ENCODE data around the gene PRSS58. TPM values are rescaled to one million over a fixed set of nuclear protein-coding genes. Genes with fewer than 3 reads are reported as not detected.

PRSS58 gene
- total RNA-seq, 1 donor from 2014 or later: not detected

GRCh38 chr7:142275028-142275427 is 17.2 kb upstream of the PRSS58 start:
- no peak overlapping the region for H3K27ac Mint-ChIP-seq
- H3K4me3 Mint-ChIP-seq: no peak overlapping the region
- peaks cover 2% of the 10 kb centered on the region for H3K4me1 Mint-ChIP-seq
- H3K36me3 Mint-ChIP-seq: no peaks in the 10 kb centered on the region
- DNase-seq (ENCODE audit: low spot score in 2 of 2, unreplicated experiment in 2 of 2): no peak
- TF ChIP-seq, protein P1, sequence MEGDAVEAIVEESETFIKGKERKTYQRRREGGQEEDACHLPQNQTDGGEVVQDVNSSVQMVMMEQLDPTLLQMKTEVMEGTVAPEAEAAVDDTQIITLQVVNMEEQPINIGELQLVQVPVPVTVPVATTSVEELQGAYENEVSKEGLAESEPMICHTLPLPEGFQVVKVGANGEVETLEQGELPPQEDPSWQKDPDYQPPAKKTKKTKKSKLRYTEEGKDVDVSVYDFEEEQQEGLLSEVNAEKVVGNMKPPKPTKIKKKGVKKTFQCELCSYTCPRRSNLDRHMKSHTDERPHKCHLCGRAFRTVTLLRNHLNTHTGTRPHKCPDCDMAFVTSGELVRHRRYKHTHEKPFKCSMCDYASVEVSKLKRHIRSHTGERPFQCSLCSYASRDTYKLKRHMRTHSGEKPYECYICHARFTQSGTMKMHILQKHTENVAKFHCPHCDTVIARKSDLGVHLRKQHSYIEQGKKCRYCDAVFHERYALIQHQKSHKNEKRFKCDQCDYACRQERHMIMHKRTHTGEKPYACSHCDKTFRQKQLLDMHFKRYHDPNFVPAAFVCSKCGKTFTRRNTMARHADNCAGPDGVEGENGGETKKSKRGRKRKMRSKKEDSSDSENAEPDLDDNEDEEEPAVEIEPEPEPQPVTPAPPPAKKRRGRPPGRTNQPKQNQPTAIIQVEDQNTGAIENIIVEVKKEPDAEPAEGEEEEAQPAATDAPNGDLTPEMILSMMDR (IDR thresholded peaks at IDR 0.05; ENCODE audit: unreplicated experiment): no peak
- H3K9me3 Mint-ChIP-seq: peaks cover 25% of the 10 kb centered on the region
- H3K27me3 Mint-ChIP-seq (ENCODE audit: low read depth): peaks cover 20% of the 10 kb centered on the region

DNA sequence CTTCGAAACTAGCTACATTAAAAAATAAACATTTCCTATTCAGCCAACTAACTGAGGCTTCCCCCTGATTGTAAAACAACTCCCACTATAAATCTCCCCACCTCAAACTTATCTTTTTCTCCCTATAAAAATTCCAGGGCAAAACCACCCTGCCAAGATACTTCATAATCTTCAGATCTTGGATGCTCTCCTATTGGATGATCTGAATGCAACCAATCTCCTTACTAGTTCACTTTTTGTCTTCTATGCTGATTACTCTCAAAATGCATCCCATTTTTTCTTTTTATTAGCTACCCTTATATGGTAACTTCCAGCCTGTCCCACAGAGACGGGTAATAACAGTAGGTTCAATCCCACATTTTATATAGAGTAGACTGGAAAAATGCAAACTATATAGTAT is 15.0 kb upstream of the PRSS58 start:
- peaks cover 9% of the 10 kb centered on the region for H3K27me3 Mint-ChIP-seq (ENCODE audit: low read depth)

GRCh38 chr7:142263598-142264380 is 5.9 kb upstream of the PRSS58 start:
- Mint-ChIP-seq H3K9me3 (peaks cover 15% of the 10 kb centered on the region), H3K36me3 (no peaks in the 10 kb centered on the region), H3K4me3 (no peak overlapping the region), H3K27ac (no peak overlapping the region), H3K4me1 (no peaks in the 10 kb centered on the region), H3K27me3 (ENCODE audit: low read depth) (peaks cover 16% of the 10 kb centered on the region)
- no peak for DNase-seq (ENCODE audit: low spot score in 2 of 2, unreplicated experiment in 2 of 2)
- TF ChIP-seq, protein P1 (IDR thresholded peaks at IDR 0.05; ENCODE audit: unreplicated experiment): no peak

More for the DNA sequence above, 15.0 kb upstream of the PRSS58 start:
- no peak overlapping the region for H3K27ac Mint-ChIP-seq
- H3K9me3 Mint-ChIP-seq: peaks cover 25% of the 10 kb centered on the region
- DNase-seq (ENCODE audit: low spot score in 2 of 2, unreplicated experiment in 2 of 2): no peak
- H3K36me3 Mint-ChIP-seq: no peaks in the 10 kb centered on the region
- TF ChIP-seq, protein P1 (IDR thresholded peaks at IDR 0.05; ENCODE audit: unreplicated experiment): no peak
- H3K4me1 Mint-ChIP-seq: peaks cover 2% of the 10 kb centered on the region
- H3K4me3 Mint-ChIP-seq: no peak overlapping the region

DNA sequence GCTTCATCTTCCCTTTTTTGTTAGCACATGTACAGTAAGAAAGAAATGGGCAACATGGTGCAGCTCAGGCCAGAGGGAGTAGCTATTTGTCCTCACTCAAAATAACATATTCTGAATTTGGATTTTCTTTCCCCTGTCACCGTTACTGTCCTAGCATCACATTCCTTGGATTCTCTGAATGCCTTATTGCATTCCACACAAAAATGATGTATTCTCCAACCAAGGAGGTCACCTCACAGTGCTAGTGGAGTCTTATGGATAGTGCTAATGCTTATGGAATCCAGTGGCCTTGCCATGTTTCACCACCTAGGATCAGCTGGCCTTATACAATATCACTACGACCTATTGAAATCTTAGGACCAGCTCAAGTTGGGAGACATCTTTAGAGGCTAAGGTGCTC is 7.2 kb downstream of the PRSS58 start:
- Mint-ChIP-seq H3K27me3 (ENCODE audit: low read depth) (peaks cover 2% of the 10 kb centered on the region), H3K4me3 (no peak overlapping the region), H3K36me3 (no peaks in the 10 kb centered on the region), H3K4me1 (peaks cover 9% of the 10 kb centered on the region), H3K9me3 (no peaks in the 10 kb centered on the region), H3K27ac (no peak overlapping the region)
- no peak for DNase-seq (ENCODE audit: low spot score in 2 of 2, unreplicated experiment in 2 of 2)
- TF ChIP-seq, protein P1 (IDR thresholded peaks at IDR 0.05; ENCODE audit: unreplicated experiment): no peak

GRCh38 chr7:142249918-142250317 is 7.9 kb downstream of the PRSS58 start:
- no peaks in the 10 kb centered on the region for H3K9me3 Mint-ChIP-seq
- no peak overlapping the region for H3K27ac Mint-ChIP-seq
- DNase-seq (ENCODE audit: low spot score in 2 of 2, unreplicated experiment in 2 of 2): no peak
- H3K4me1 Mint-ChIP-seq: peaks cover 9% of the 10 kb centered on the region
- no peaks in the 10 kb centered on the region for H3K36me3 Mint-ChIP-seq
- peaks cover 5% of the 10 kb centered on the region for H3K27me3 Mint-ChIP-seq (ENCODE audit: low read depth)
- TF ChIP-seq, protein P1 (IDR thresholded peaks at IDR 0.05; ENCODE audit: unreplicated experiment): no peak
- no peak overlapping the region for H3K4me3 Mint-ChIP-seq

Data from mesothelial cell of epicardium (in vitro differentiated cells).